SK-MEL-5 (cell line): ENCODE results near the gene AZGP1. TPM values are rescaled to one million over a fixed set of nuclear protein-coding genes. Genes with fewer than 3 reads are reported as not detected.

ENCODE experiments used
- DNase-seq: peaks from one replicate; pipeline ENCODE4 v3.0.0-alpha.2; 2016; ENCODE audit warnings: low read depth, low spot score
- in situ Hi-C: cut with HindIII; loops from 2 replicates; pipeline ENCODE4 v1.10.0; 2016; ENCODE audit warnings: low sequenced_read_pairs, high pct_unique_total_duplicates, low pct_unique_long_range_greater_than_20kb
- small RNA-seq, 2 experiments: library from RNA; depleted of rRNA; stranded (forward); fragments of <200 nt; gene quantifications; one replicate each; pipeline ENCODE3, GENCODE V24; 2014
- total RNA-seq: library from RNA; depleted of rRNA; stranded (reverse); fragments of >200 nt; shearing (Covaris generic); gene quantifications from 2 replicates; pipeline ENCODE4 v1.2.3, GENCODE V29; 2014; rRNA removed

Gene AZGP1
- total RNA-seq, 1 experiment from 2014 or later: 1.1 TPM

GRCh38 chr7:99928994-99929729 lies 46.7 kb downstream of the AZGP1 start, which contains the start of gene GJC3:
TSS of gene GJC3 (minus strand) at chr7:99929620. CDS start at chr7:99929620, 0 bp downstream.
- in situ Hi-C loops: no loop called here
- DNase-seq: peak; percentile 86

GRCh38 chr7:99928188-99928587 lies 47.6 kb downstream of the AZGP1 start:
- in situ Hi-C loops: no loop called here
- DNase-seq: no peak

GRCh38 chr7:99927536-99927935 lies 48.3 kb downstream of the AZGP1 start:
- DNase-seq: no peak
- in situ Hi-C loops: no loop called here

- in situ Hi-C loops: no loop called here
- DNase-seq: no peak
Observed at GRCh38 chr7:99926321-99926720, 49.5 kb downstream of the AZGP1 start.

- in situ Hi-C loops: loop anchor here (5.0 kb wide), 1 partner anchor 74 kb away; no protein-coding TSS in a partner anchor
- DNase-seq: no peak
Observed at GRCh38 chr7:99923200-99923599, 52.6 kb downstream of the AZGP1 start.

- DNase-seq: no peak
- in situ Hi-C loops: loop anchor here (5.0 kb wide), 1 partner anchor 77 kb away; no protein-coding TSS in a partner anchor
Observed at GRCh38 chr7:99920149-99920548, 55.7 kb downstream of the AZGP1 start.

- DNase-seq: no peak
- in situ Hi-C loops: loop anchor here (5.0 kb wide), 1 partner anchor 78 kb away; no protein-coding TSS in a partner anchor
Observed at GRCh38 chr7:99919814-99920112, 56.1 kb downstream of the AZGP1 start.

- no peak for DNase-seq
- in situ Hi-C loops: no loop called here
Observed at GRCh38 chr7:99918959-99919813, 56.6 kb downstream of the AZGP1 start, which contains the start of gene TRIM4. TSS of gene TRIM4 (minus strand) at chr7:99919530. CDS start at chr7:99919401, 129 bp downstream.

Small RNA genes lying within 50 kb of the gene (small RNA-seq; reads per million reads assigned to genes)
- gene RF00019: 0 reads per million in 2 experiments
- gene RF00561: 0 reads per million in 2 experiments

Other genes with a start within 250 kb of the AZGP1 start
- gene CYP3A7, start 240.8 kb downstream of the AZGP1 start, total RNA-seq: not detected in 2 replicates
- gene CYP3A4, start 191.8 kb downstream of the AZGP1 start, total RNA-seq: not detected in 2 replicates
- gene CYP3A43, start 148.0 kb downstream of the AZGP1 start, total RNA-seq: not detected in 2 replicates
- not detected in 2 replicates for gene OR2AE1, start 99.0 kb downstream of the AZGP1 start, total RNA-seq
- not detected in 2 replicates for gene TRIM4, start 56.5 kb downstream of the AZGP1 start, total RNA-seq
- gene GJC3, start 46.4 kb downstream of the AZGP1 start, total RNA-seq: 0.29 and 1.0 TPM in 2 replicates
- gene ZKSCAN1, start 39.6 kb upstream of the AZGP1 start, total RNA-seq: 34.7 and 37.2 TPM in 2 replicates
- gene ZSCAN21, start 73.7 kb upstream of the AZGP1 start, total RNA-seq: 21.3 and 22.8 TPM in 2 replicates
- 32.0 and 35.2 TPM in 2 replicates for gene ZNF3, start 105.7 kb upstream of the AZGP1 start, total RNA-seq
- 75.2 and 80.9 TPM in 2 replicates for gene COPS6, start 112.9 kb upstream of the AZGP1 start, total RNA-seq
- gene MCM7, start 125.4 kb upstream of the AZGP1 start, total RNA-seq: 163 and 176 TPM in 2 replicates
- 15.9 and 16.4 TPM in 2 replicates for gene AP4M1, start 125.6 kb upstream of the AZGP1 start, total RNA-seq
- 27.3 and 33.6 TPM in 2 replicates for gene TAF6, start 143.3 kb upstream of the AZGP1 start, total RNA-seq
- gene CNPY4, start 143.6 kb upstream of the AZGP1 start, total RNA-seq: 21.7 and 21.9 TPM in 2 replicates
- gene MBLAC1, start 150.9 kb upstream of the AZGP1 start, total RNA-seq: 2.2 and 4.1 TPM in 2 replicates
- 165 and 169 TPM in 2 replicates for gene LAMTOR4, start 172.9 kb upstream of the AZGP1 start, total RNA-seq
- 11.2 and 14.1 TPM in 2 replicates for gene TRAPPC14, start 182.7 kb upstream of the AZGP1 start, total RNA-seq
- gene GAL3ST4, start 192.6 kb upstream of the AZGP1 start, total RNA-seq: 1.9 and 2.6 TPM in 2 replicates
- 3.2 and 4.7 TPM in 2 replicates for gene GPC2, start 201.3 kb upstream of the AZGP1 start, total RNA-seq
- 3.4 and 5.7 TPM in 2 replicates for gene STAG3, start 201.9 kb upstream of the AZGP1 start, total RNA-seq
- gene PVRIG, start 243.9 kb upstream of the AZGP1 start, total RNA-seq: not detected in 2 replicates